HUES6 (cell line): ENCODE measurements around the gene IGF2BP1.

Experiments
- H3K27ac ChIP-seq: 2 replicates; pipeline ENCODE4 v1.7.0; 2013; ENCODE audit warnings: low read depth, mild to moderate bottlenecking, low read length, inconsistent platforms
- H3K27me3 ChIP-seq: 2 replicates; pipeline ENCODE4 v1.6.1; 2013; ENCODE audit warnings: low read length; ENCODE audit not compliant: control insufficient read depth, insufficient read depth
- H3K36me3 ChIP-seq: 2 replicates; pipeline ENCODE4 v1.6.1; 2013; ENCODE audit warnings: low read length; ENCODE audit not compliant: control insufficient read depth, insufficient read depth
- H3K4me1 ChIP-seq: 2 replicates; pipeline ENCODE4 v1.6.1; 2013; ENCODE audit warnings: low read length; ENCODE audit not compliant: control insufficient read depth, insufficient read depth
- H3K4me3 ChIP-seq: 2 replicates; pipeline ENCODE4 v1.5.1; 2013; ENCODE audit warnings: low read depth, low read length
- H3K9ac ChIP-seq: one replicate; pipeline ENCODE4 v1.6.1; 2013; ENCODE audit warnings: mild to moderate bottlenecking, low read length
- H3K9me3 ChIP-seq: 2 replicates; pipeline ENCODE4 v1.6.1; 2013; ENCODE audit warnings: low read depth, low read length; ENCODE audit not compliant: control insufficient read depth, insufficient read depth

The IGF2BP1 gene

DNA sequence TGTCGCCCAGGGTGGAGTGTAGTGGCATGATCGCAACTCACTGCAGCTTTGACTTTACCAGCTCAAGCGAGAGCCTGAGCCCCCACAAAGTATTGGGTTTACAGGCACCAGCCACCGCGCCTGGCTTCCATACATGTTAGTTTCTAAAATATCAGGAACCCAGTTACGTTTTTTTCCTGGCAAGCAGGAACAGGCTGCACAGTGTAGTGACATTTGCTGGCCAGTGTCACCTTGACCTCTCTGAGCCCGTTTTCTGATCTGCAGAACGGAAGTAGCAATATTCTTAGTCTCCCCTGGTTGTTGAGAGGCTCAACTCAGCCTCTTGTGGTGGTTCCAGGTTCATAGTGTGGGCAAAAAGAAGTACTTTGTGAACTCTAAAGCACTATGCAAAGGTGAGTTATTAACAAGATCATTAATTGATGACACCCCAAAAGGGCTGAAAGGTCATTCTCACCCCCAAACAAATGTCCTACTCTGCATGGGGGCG is 15.6 kb downstream of the IGF2BP1 start:
- no peaks in the 10 kb centered on the region for H3K27me3 ChIP-seq
- no peaks in the 10 kb centered on the region for H3K9me3 ChIP-seq
- peaks cover 30% of the 10 kb centered on the region for H3K36me3 ChIP-seq
- peaks cover 46% of the 10 kb centered on the region for H3K4me1 ChIP-seq
- peak overlapping the region; percentile 97 for H3K27ac ChIP-seq
- peak overlapping the region; percentile 96 for H3K9ac ChIP-seq
- H3K4me3 ChIP-seq, result peak overlapping the region; percentile 63

DNA sequence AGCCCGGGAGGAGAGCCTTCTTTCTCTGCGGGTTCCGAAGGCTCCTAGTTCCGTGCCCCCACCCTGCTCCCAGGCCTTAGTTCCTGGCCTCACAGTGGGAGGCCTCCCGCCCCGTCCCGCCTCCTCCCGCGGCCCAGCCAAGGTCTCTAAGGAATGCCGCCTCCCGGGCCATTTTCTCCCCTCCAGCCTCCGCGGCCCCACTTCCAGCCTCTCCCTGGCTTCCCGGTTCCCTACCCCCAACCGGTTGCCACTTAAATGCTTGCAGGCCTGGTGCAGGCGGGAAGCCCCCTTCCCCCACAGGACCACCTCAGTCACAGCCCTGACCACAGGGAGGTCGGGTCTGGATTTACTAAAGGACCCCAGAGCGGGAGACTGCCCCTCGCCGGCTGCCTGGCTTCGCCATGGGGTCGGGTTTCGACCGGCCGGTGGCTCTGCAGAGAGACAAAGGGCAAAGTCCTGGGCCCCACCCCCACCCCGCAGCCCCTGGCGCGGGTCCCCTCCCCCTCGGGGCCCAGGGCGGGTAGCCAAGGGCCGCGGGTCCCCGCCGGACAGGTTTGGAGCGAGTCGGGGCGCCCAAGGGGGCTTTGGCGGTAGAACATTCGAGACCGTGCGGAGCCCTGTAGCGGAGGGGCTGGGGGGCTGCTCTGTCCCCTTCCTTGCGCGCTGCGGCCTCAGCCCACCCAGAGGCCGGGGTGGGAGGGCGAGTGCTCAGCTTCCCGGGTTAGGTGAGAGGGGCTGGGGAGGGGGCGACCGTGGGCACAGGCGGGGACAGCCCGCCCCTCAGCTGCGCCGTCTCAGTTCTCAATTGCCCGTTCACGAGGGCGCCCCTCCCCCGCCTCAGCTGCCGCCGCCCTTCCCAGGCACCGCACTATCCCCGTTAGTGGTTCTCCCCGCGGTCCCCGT is 16.4 kb downstream of the IGF2BP1 start:
- H3K9ac ChIP-seq, result peak overlapping the region; percentile 96
- H3K27ac ChIP-seq, result peak overlapping the region; percentile 97
- peaks cover 34% of the 10 kb centered on the region for H3K36me3 ChIP-seq
- H3K27me3 ChIP-seq, result no peaks in the 10 kb centered on the region
- H3K9me3 ChIP-seq, result no peaks in the 10 kb centered on the region
- peak overlapping the region; percentile 63 for H3K4me3 ChIP-seq
- H3K4me1 ChIP-seq, result peaks cover 53% of the 10 kb centered on the region

DNA sequence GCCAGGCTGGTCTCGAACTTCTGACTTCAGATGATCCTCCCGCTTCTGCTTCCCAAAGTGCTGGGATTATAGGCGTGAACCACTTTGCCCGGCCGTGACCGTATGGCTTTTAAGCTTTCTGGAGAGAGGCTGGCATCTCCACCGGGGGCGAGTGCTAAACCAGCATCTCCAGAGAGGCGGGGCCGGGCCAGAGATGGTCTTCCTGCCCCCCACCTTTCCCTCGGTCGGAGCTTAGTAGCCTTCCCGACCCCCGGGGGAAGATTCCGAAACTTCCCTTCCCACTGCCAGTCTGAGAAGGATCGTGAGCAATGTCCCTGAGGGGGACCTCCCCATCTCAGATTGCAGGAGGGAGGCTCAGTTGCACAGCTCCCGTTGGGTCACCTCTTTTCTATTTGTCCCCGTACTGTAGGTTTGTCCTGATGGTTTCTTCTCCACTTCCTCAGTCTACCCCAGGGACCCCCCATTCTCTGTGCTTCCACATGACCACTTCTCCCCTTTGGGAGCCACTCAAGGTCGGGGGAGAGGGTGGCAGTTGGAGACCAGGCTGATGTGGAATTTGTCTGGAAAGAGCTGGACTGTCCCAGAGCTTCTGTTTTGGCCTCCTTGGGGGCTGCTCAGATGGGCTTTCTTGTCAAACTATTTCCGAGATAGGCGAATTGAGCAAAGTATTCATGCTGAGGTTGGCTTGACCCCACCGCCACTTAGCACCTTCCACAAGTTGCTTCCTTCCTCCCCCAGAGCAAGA is 18.2 kb downstream of the IGF2BP1 start:
- no peaks in the 10 kb centered on the region for H3K27me3 ChIP-seq
- no peak overlapping the region; the same call in 1 of the 2 replicates for H3K4me3 ChIP-seq
- no peak overlapping the region for H3K9ac ChIP-seq
- peaks cover 35% of the 10 kb centered on the region for H3K36me3 ChIP-seq
- H3K4me1 ChIP-seq, result peaks cover 65% of the 10 kb centered on the region
- no peaks in the 10 kb centered on the region for H3K9me3 ChIP-seq
- H3K27ac ChIP-seq, result no peak overlapping the region

DNA sequence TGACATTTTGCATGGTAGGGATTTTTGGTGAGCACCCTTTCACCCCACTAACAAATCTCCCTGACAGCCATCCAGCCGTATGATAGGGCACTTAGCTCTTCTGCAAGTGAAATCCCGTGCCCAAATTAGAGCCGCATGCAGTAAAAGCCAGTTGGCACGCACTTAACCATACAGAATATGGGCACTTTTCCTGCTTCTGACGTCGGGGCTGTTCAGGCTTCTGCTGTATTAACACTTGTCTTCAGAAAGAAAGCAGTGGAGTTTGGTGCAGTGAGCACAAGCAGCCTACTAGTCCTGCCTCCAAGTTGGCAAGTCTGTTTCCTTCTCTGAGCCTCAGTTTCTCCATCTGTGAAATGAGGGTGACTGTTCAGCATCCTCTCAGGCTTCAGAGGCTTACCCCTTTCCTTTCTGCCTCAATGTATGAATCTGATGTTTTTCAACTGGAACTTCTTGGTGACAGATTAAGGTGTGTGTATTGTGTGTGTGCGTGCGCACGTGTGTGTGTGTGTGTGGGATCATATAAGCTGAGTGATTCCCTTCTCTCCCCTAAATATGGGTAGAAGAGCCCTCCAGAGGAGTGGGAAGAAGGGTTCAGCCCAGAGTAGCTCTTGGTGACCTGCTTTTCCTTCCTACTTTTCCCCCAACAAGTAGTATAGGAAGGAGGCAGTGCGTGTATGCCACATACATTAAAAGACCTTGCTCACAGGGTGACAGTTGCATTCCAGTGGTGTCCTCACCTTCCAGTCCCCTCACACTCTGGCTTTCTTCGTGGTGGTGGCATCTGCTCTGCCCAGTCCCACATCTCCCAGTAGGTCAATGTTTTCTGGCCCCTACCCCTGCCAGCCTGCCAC is 19.0 kb downstream of the IGF2BP1 start:
- Histone ChIP-seq H3K27me3 (no peaks in the 10 kb centered on the region), H3K36me3 (peaks cover 37% of the 10 kb centered on the region), H3K9ac (no peak overlapping the region), H3K27ac (no peak overlapping the region), H3K9me3 (no peaks in the 10 kb centered on the region), H3K4me1 (peaks cover 71% of the 10 kb centered on the region), H3K4me3 (no peak overlapping the region; the same call in 1 of the 2 replicates)

DNA sequence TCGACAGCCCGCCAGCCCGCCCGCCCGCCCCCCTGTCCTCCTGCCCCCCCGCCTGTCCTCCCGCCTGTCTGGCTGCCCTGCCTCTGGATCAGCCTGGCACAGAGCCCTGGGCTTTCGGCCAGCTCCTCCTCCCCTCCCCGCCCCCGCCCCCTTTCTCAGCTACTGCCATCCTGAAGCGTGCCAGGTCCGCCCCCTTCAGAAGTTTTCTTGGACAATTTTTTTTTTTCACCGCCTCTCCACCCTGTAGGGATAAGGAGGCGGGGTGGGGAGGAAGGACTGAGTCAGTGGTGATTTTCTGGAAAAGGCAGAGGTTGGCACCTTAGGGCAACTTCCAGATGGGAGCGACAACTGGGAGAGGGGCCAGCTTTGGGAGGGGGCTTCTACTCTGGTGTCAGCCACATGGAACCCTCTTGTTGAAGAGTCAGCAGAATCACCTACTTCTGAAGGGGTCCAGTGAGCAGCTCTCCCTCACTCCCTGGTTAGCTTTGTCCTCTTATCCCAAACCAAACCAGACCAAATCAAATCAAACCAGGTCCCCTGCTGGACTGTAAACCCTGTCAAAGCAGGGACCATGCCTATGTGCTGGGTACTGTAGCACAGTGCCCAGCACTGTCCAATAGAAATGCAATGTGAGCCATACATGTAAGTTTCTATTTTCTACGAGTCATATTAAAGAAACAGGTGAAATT is 19.7 kb downstream of the IGF2BP1 start:
- Histone ChIP-seq H3K4me3 (no peak overlapping the region), H3K9ac (no peak overlapping the region), H3K27me3 (no peaks in the 10 kb centered on the region), H3K4me1 (peaks cover 73% of the 10 kb centered on the region), H3K36me3 (peaks cover 34% of the 10 kb centered on the region), H3K27ac (no peak overlapping the region), H3K9me3 (no peaks in the 10 kb centered on the region)

DNA sequence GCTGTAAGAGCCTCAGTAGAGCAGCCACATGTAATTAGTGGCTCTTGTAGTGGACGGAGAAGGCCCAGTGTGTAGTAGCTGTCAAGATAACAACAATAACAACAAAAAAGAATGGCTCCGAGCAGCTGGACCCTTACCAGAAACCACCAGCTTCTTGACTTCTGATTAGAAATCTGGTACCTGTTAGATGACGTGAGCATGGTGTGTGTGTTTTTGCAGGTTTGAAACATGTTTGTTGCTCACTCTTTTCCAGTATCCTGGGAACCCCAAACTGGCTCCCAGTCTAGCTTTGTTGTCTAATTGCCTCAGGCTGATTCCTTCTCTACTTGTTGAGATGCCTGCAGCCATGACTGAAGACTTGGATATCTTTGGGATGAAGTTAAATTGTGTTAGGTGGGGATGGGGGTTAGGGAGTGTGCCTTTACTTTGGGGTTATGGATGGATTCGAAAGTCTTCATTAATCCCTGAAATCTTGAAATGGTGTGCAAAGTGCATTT is 21.0 kb downstream of the IGF2BP1 start:
- H3K9ac ChIP-seq, result no peak overlapping the region
- H3K36me3 ChIP-seq, result peaks cover 34% of the 10 kb centered on the region
- no peak overlapping the region for H3K4me3 ChIP-seq
- peaks cover 70% of the 10 kb centered on the region for H3K4me1 ChIP-seq
- no peaks in the 10 kb centered on the region for H3K27me3 ChIP-seq
- no peaks in the 10 kb centered on the region for H3K9me3 ChIP-seq
- H3K27ac ChIP-seq, result no peak overlapping the region

DNA sequence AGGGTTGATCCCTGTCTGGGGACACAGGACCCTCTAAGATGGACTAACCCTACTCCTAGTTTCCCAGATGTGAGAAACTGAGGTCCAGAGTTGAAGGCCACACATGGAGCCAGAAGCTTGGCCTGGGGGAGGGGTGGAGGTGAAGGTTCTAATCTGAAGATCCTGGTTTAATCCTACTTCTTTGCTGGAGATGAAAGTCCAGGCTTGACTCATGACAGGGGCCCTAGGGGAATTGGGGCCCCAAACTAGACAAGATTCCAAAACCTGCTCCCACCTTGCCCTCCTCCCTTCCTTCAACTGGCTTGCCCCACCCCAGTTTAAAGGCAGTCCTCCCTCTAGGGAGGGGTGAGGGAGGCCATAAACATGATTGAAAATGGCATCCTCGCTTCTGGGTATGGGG is 21.6 kb downstream of the IGF2BP1 start:
- Histone ChIP-seq H3K27ac (0 out of 2 replicates have a peak overlapping the region, but pooled peaks have one; percentile 14), H3K4me1 (peaks cover 76% of the 10 kb centered on the region), H3K4me3 (no peak overlapping the region), H3K9me3 (no peaks in the 10 kb centered on the region), H3K36me3 (peaks cover 39% of the 10 kb centered on the region), H3K9ac (no peak overlapping the region), H3K27me3 (no peaks in the 10 kb centered on the region)

DNA sequence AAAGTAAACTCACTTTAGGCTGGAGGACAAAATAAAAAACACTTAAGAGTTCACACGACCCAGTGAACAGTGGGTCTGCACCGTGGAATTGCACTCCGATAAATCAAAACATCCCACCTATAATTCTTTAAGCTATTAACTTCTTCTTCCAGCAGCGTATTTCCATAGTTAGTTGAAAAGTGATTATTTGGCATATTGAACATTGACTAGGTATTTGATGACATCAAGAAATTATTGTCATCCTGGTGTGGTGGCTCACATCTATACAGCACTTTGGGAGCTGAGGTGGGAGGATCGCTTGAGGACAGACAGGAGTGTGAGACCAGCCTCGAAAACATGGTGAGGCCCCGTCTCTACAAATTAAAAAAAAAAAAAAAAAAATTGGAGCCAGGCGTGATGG is 23.4 kb downstream of the IGF2BP1 start:
- H3K27me3 ChIP-seq, result no peaks in the 10 kb centered on the region
- no peak overlapping the region for H3K4me3 ChIP-seq
- peaks cover 42% of the 10 kb centered on the region for H3K36me3 ChIP-seq
- peak overlapping the region; percentile 97; the same call in 1 of the 2 replicates for H3K27ac ChIP-seq
- H3K9ac ChIP-seq, result peak overlapping the region; percentile 53
- no peaks in the 10 kb centered on the region for H3K9me3 ChIP-seq
- peaks cover 69% of the 10 kb centered on the region for H3K4me1 ChIP-seq

DNA sequence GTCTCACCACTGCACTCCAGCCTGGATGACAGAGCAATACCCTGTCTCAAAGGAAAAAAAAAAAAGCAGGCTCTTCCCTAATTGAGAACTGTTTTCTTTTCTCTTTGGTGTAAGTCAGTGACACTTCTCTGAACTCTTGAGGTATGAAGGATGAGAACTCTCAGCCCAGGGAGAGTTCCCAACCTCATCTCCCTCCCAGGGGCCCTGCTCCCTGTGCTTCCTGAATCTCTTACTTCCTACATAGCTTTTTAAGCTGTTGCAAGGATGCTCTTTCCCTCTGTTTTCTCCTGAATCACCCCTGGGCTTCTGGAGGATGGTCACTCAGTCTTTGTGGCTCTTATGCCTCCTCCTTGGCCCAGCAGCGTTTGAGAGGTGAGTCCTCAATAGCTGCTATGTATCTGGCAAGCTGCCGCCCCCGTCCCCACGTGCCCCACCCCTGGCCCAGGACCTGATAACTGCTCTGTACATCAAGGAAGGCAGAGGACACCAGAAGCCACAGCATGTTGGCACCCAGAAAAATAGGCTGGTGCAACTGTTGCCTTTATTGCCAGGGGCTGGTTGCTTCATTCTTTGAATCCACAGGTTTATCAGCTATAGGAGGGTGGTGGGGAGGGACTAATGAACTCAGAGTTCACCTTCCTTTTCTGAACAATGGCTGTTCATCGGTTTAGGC is 24.0 kb downstream of the IGF2BP1 start:
- Histone ChIP-seq H3K27ac (peak overlapping the region; percentile 97), H3K9me3 (no peaks in the 10 kb centered on the region), H3K9ac (peak overlapping the region; percentile 82), H3K27me3 (no peaks in the 10 kb centered on the region), H3K4me3 (peak overlapping the region; percentile 47), H3K36me3 (peaks cover 42% of the 10 kb centered on the region), H3K4me1 (peaks cover 63% of the 10 kb centered on the region)
